ENCODE data around the gene CEACAM4.

DNA sequence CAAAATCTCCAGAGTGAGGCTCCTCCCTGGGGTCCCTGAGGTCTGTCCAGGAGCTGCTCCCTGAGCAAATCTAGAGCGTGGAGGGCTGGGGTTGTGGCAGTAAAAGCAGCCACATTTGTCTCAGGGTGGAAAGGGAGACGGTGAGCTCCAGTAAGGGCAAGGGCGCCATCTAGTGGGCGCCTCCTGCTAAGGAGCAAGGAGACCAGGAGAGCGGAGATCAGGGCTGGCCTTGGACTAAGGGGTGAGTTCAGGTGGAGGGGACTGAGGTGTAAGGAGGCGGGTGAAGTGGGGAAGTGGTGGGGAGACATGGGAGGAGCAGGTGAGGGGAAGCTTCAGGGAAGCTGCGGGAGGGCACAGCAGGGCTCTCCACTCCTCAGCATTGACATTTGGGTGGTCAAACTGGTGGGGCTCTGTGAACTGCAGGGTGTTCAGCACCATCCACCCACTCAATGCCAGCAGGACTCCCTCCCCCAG, 56.2 kb downstream of the CEACAM4 start:
- TF ChIP-seq CTCF (IDR thresholded peaks at IDR 0.05), result peak; percentile 58 to 86 (median 67)
- no peak for TF ChIP-seq POLR2A (IDR thresholded peaks at IDR 0.05)
- TF ChIP-seq POLR2AphosphoS5 (IDR thresholded peaks at IDR 0.05), result no peak

All from breast epithelium (tissue), 3 donors.